Measurements from ENCODE around the gene GSG1L. TPM values are rescaled to one million over a fixed set of nuclear protein-coding genes. Genes with fewer than 3 reads are reported as not detected.

Gene GSG1L
- total and polyA plus RNA-seq, 2 donors = 0.07 TPM; not detected in 1

GRCh38 chr16:27792486-27793248 lies 270.8 kb downstream of the GSG1L start:
- Histone ChIP-seq H3K27ac (ENCODE audit: low read depth in 1 of 2, low read length in 1 of 2) (no peak overlapping the region), H3K27me3 (ENCODE audit: control insufficient read depth in 2 of 2, insufficient read depth in 1 of 2, low read length in 1 of 2) (no peaks in the 10 kb centered on the region), H3K4me1 (ENCODE audit: control insufficient read depth in 2 of 2, insufficient read depth in 2 of 2, low read length in 2 of 2) (no peaks in the 10 kb centered on the region), H3K4me3 (ENCODE audit: low read length in 2 of 2) (no peak overlapping the region), H3K36me3 (ENCODE audit: control insufficient read depth in 2 of 2, insufficient read depth in 2 of 2, low read length in 1 of 2) (no peaks in the 10 kb centered on the region), H3K9me3 (ENCODE audit: control insufficient read depth in 2 of 2, insufficient read depth in 1 of 2, low read length in 1 of 2) (no peaks in the 10 kb centered on the region)
- 93% methylated on average over 7 of the region's 7 CpGs for WGBS
- DNase-seq (ENCODE audit: low read depth in 6 of 9, low spot score in 9 of 9) = no peak

GRCh38 chr16:27791404-27791719 lies 272.2 kb downstream of the GSG1L start:
- H3K9me3 ChIP-seq (ENCODE audit: control insufficient read depth in 2 of 2, insufficient read depth in 1 of 2, low read length in 1 of 2) = no peaks in the 10 kb centered on the region
- no peaks in the 10 kb centered on the region for H3K4me1 ChIP-seq (ENCODE audit: control insufficient read depth in 2 of 2, insufficient read depth in 2 of 2, low read length in 2 of 2)
- no peak overlapping the region for H3K27ac ChIP-seq (ENCODE audit: low read depth in 1 of 2, low read length in 1 of 2)
- DNase-seq (ENCODE audit: low read depth in 6 of 9, low spot score in 9 of 9) = no peak
- WGBS = 87% methylated on average over 6 of the region's 6 CpGs
- H3K27me3 ChIP-seq (ENCODE audit: control insufficient read depth in 2 of 2, insufficient read depth in 1 of 2, low read length in 1 of 2) = no peaks in the 10 kb centered on the region
- no peaks in the 10 kb centered on the region for H3K36me3 ChIP-seq (ENCODE audit: control insufficient read depth in 2 of 2, insufficient read depth in 2 of 2, low read length in 1 of 2)
- no peak overlapping the region for H3K4me3 ChIP-seq (ENCODE audit: low read length in 2 of 2)

- 91% methylated on average over 12 of the region's 12 CpGs for WGBS
- no peaks in the 10 kb centered on the region for H3K27me3 ChIP-seq (ENCODE audit: control insufficient read depth in 2 of 2, insufficient read depth in 1 of 2, low read length in 1 of 2)
- H3K4me3 ChIP-seq (ENCODE audit: low read length in 2 of 2) = no peak overlapping the region
- no peaks in the 10 kb centered on the region for H3K4me1 ChIP-seq (ENCODE audit: control insufficient read depth in 2 of 2, insufficient read depth in 2 of 2, low read length in 2 of 2)
- H3K9me3 ChIP-seq (ENCODE audit: control insufficient read depth in 2 of 2, insufficient read depth in 1 of 2, low read length in 1 of 2) = no peaks in the 10 kb centered on the region
- no peaks in the 10 kb centered on the region for H3K36me3 ChIP-seq (ENCODE audit: control insufficient read depth in 2 of 2, insufficient read depth in 2 of 2, low read length in 1 of 2)
- no peak overlapping the region for H3K27ac ChIP-seq (ENCODE audit: low read depth in 1 of 2, low read length in 1 of 2)
- DNase-seq (ENCODE audit: low read depth in 6 of 9, low spot score in 9 of 9) = no peak
These were observed 272.7 kb downstream of the GSG1L start for GRCh38 chr16:27790546-27791403.

GRCh38 chr16:27789595-27790241 lies 273.8 kb downstream of the GSG1L start:
- Histone ChIP-seq H3K36me3 (ENCODE audit: control insufficient read depth in 2 of 2, insufficient read depth in 2 of 2, low read length in 1 of 2) (no peaks in the 10 kb centered on the region), H3K27me3 (ENCODE audit: control insufficient read depth in 2 of 2, insufficient read depth in 1 of 2, low read length in 1 of 2) (no peaks in the 10 kb centered on the region), H3K4me1 (ENCODE audit: control insufficient read depth in 2 of 2, insufficient read depth in 2 of 2, low read length in 2 of 2) (no peaks in the 10 kb centered on the region), H3K9me3 (ENCODE audit: control insufficient read depth in 2 of 2, insufficient read depth in 1 of 2, low read length in 1 of 2) (no peaks in the 10 kb centered on the region), H3K4me3 (ENCODE audit: low read length in 2 of 2) (no peak overlapping the region), H3K27ac (ENCODE audit: low read depth in 1 of 2, low read length in 1 of 2) (no peak overlapping the region)
- 89% methylated on average over 2 of the region's 2 CpGs for WGBS
- DNase-seq (ENCODE audit: low read depth in 6 of 9, low spot score in 9 of 9) = no peak

GRCh38 chr16:27789150-27789549 lies 274.4 kb downstream of the GSG1L start:
- Histone ChIP-seq H3K36me3 (ENCODE audit: control insufficient read depth in 2 of 2, insufficient read depth in 2 of 2, low read length in 1 of 2) (no peaks in the 10 kb centered on the region), H3K27me3 (ENCODE audit: control insufficient read depth in 2 of 2, insufficient read depth in 1 of 2, low read length in 1 of 2) (no peaks in the 10 kb centered on the region), H3K4me3 (ENCODE audit: low read length in 2 of 2) (no peak overlapping the region), H3K27ac (ENCODE audit: low read depth in 1 of 2, low read length in 1 of 2) (no peak overlapping the region), H3K4me1 (ENCODE audit: control insufficient read depth in 2 of 2, insufficient read depth in 2 of 2, low read length in 2 of 2) (no peaks in the 10 kb centered on the region), H3K9me3 (ENCODE audit: control insufficient read depth in 2 of 2, insufficient read depth in 1 of 2, low read length in 1 of 2) (no peaks in the 10 kb centered on the region)
- no peak for DNase-seq (ENCODE audit: low read depth in 6 of 9, low spot score in 9 of 9)
- WGBS = 98% methylated on average over 1 of the region's 1 CpG

GRCh38 chr16:27787665-27788064 lies 275.8 kb downstream of the GSG1L start:
- WGBS = 97% methylated on average over 6 of the region's 6 CpGs

GRCh38 chr16:27786923-27787625 lies 276.4 kb downstream of the GSG1L start:
- DNase-seq (ENCODE audit: low read depth in 6 of 9, low spot score in 9 of 9) = no peak
- Histone ChIP-seq H3K9me3 (ENCODE audit: control insufficient read depth in 2 of 2, insufficient read depth in 1 of 2, low read length in 1 of 2) (no peaks in the 10 kb centered on the region), H3K4me1 (ENCODE audit: control insufficient read depth in 2 of 2, insufficient read depth in 2 of 2, low read length in 2 of 2) (no peaks in the 10 kb centered on the region), H3K27me3 (ENCODE audit: control insufficient read depth in 2 of 2, insufficient read depth in 1 of 2, low read length in 1 of 2) (no peaks in the 10 kb centered on the region), H3K36me3 (ENCODE audit: control insufficient read depth in 2 of 2, insufficient read depth in 2 of 2, low read length in 1 of 2) (no peaks in the 10 kb centered on the region), H3K27ac (ENCODE audit: low read depth in 1 of 2, low read length in 1 of 2) (no peak overlapping the region), H3K4me3 (ENCODE audit: low read length in 2 of 2) (no peak overlapping the region)
- WGBS = 94% methylated on average over 19 of the region's 19 CpGs

More at GRCh38 chr16:27787665-27788064, 275.8 kb downstream of the GSG1L start:
- Histone ChIP-seq H3K36me3 (ENCODE audit: control insufficient read depth in 2 of 2, insufficient read depth in 2 of 2, low read length in 1 of 2) (no peaks in the 10 kb centered on the region), H3K4me3 (ENCODE audit: low read length in 2 of 2) (no peak overlapping the region), H3K27me3 (ENCODE audit: control insufficient read depth in 2 of 2, insufficient read depth in 1 of 2, low read length in 1 of 2) (no peaks in the 10 kb centered on the region), H3K9me3 (ENCODE audit: control insufficient read depth in 2 of 2, insufficient read depth in 1 of 2, low read length in 1 of 2) (no peaks in the 10 kb centered on the region), H3K4me1 (ENCODE audit: control insufficient read depth in 2 of 2, insufficient read depth in 2 of 2, low read length in 2 of 2) (no peaks in the 10 kb centered on the region), H3K27ac (ENCODE audit: low read depth in 1 of 2, low read length in 1 of 2) (no peak overlapping the region)
- DNase-seq (ENCODE audit: low read depth in 6 of 9, low spot score in 9 of 9) = no peak

- H3K36me3 ChIP-seq (ENCODE audit: control insufficient read depth in 2 of 2, insufficient read depth in 2 of 2, low read length in 1 of 2) = no peaks in the 10 kb centered on the region
- no peak for DNase-seq (ENCODE audit: low read depth in 6 of 9, low spot score in 9 of 9)
- H3K27ac ChIP-seq (ENCODE audit: low read depth in 1 of 2, low read length in 1 of 2) = no peak overlapping the region
- H3K4me1 ChIP-seq (ENCODE audit: control insufficient read depth in 2 of 2, insufficient read depth in 2 of 2, low read length in 2 of 2) = no peaks in the 10 kb centered on the region
- 90% methylated on average over 16 of the region's 16 CpGs for WGBS
- no peaks in the 10 kb centered on the region for H3K9me3 ChIP-seq (ENCODE audit: control insufficient read depth in 2 of 2, insufficient read depth in 1 of 2, low read length in 1 of 2)
- H3K27me3 ChIP-seq (ENCODE audit: control insufficient read depth in 2 of 2, insufficient read depth in 1 of 2, low read length in 1 of 2) = no peaks in the 10 kb centered on the region
- no peak overlapping the region for H3K4me3 ChIP-seq (ENCODE audit: low read length in 2 of 2)
These were observed 277.1 kb downstream of the GSG1L start for GRCh38 chr16:27786221-27786922.

All from thymus (tissue), 11 donors.